Lower lobe of right lung (tissue), 2 donors: ENCODE results near the gene IFNL2. TPM values are rescaled to one million over a fixed set of nuclear protein-coding genes. Genes with fewer than 3 reads are reported as not detected.
A peak's percentile ranks its signal among the peaks of the same experiment; 100 is the strongest.
"Not testable (repeated sequence)": the region's sequence is repeated elsewhere in the genome, so short reads cannot be mapped to it uniquely, and the experiment has no call there.

Source experiments
- ATAC-seq, 2 donors: fragments of 200-7000 bp; cut with Tn5 transposase; one replicate each; pipeline ENCODE4 v1.9.1; 2020 to 2022; ENCODE audit warnings: mild to moderate bottlenecking in 2 of 2, moderate library complexity in 2 of 2
- DNase-seq: peaks from one replicate; pipeline ENCODE4 v3.0.0-alpha.2; 2020
- H3K27ac ChIP-seq: fragments of 200-600 bp; one replicate; pipeline ENCODE4 v1.8.0; 2022
- H3K27me3 ChIP-seq: fragments of 200-600 bp; one replicate; pipeline ENCODE4 v1.8.0; 2022; ENCODE audit warnings: low read depth
- H3K36me3 ChIP-seq: fragments of 200-600 bp; one replicate; pipeline ENCODE4 v1.8.0; 2022; ENCODE audit warnings: mild to moderate bottlenecking
- H3K4me1 ChIP-seq: fragments of 200-600 bp; one replicate; pipeline ENCODE4 v1.8.0; 2022
- H3K4me3 ChIP-seq: fragments of 200-600 bp; one replicate; pipeline ENCODE4 v1.8.0; 2022; ENCODE audit warnings: mild to moderate bottlenecking
- H3K9me3 ChIP-seq: fragments of 200-600 bp; one replicate; pipeline ENCODE4 v1.8.0; 2022
- intact Hi-C: fragments of 100-400 bp; cut with DNase I; formaldehyde crosslinking; loops from one replicate; pipeline ENCODE4 v1.11.0; 2022
- total RNA-seq: library from RNA; stranded (reverse); fragmentation: NEBNext Ultra II Directional; extraction: Animal tissue kit (Norgen Biotek cat#: 25700); gene quantifications from one replicate; pipeline ENCODE4 v1.2.1, GENCODE V29; 2021
- TF ChIP-seq, protein P1 (sequence below): fragments of 200-600 bp; IDR thresholded peaks from one replicate; pipeline ENCODE4 v1.8.0; 2022; ENCODE audit warnings: antibody characterized with exemption, mild to moderate bottlenecking
- donor health status: DM: no; HTN: yes; CAD: no; lungs with severe emphysema.

IFNL2 gene
- total RNA-seq, 1 donor from 2014 or later = not detected

DNA sequence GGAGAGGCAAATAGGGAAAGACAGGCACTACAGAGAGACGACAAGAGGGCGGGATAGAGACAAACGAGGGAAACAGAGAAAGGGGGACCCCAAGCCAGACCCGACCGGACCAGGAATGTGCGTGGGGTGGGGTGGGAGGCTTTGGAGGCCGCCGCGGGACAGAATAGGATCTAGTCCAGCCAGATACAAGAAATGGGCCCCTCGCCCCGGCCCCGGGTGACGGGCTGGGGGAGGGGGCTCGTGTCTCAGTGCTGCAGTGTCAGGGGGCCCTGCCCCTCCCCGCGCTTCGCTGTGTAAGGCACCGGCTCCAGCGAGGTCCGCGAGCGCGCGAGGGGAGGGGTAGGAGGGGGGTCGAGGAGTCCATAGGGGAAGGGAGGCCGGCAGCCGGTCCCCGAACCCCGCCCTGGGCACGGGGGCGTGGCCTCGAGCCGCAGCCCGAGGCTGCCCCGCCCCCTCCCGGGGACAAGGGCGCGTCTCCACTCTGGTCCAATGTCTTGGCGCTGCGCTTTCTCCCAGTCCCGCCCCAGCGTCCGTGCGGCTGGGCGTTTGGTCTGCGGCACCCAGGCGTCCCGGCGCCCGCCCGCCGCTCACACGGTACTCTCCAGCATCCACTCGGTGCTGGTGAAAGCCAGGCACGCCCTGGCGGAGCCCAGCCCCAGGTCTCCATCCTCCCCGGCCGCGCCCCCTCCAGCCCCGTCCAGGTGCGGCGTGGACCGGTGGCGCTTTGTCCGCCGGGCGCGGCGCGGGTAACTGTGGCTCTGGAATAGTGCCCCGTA, 39.0 kb downstream of the IFNL2 start:
- peak; percentile 88 to 94 for ATAC-seq
- H3K9me3 ChIP-seq = no peaks in the 10 kb centered on the region
- peaks cover 20% of the 10 kb centered on the region for H3K27me3 ChIP-seq
- intact Hi-C loops = no loop called here
- peak overlapping the region; percentile 34 for H3K4me3 ChIP-seq
- DNase-seq = peak; percentile 64
- no peak overlapping the region for H3K27ac ChIP-seq
- TF ChIP-seq, protein P1, sequence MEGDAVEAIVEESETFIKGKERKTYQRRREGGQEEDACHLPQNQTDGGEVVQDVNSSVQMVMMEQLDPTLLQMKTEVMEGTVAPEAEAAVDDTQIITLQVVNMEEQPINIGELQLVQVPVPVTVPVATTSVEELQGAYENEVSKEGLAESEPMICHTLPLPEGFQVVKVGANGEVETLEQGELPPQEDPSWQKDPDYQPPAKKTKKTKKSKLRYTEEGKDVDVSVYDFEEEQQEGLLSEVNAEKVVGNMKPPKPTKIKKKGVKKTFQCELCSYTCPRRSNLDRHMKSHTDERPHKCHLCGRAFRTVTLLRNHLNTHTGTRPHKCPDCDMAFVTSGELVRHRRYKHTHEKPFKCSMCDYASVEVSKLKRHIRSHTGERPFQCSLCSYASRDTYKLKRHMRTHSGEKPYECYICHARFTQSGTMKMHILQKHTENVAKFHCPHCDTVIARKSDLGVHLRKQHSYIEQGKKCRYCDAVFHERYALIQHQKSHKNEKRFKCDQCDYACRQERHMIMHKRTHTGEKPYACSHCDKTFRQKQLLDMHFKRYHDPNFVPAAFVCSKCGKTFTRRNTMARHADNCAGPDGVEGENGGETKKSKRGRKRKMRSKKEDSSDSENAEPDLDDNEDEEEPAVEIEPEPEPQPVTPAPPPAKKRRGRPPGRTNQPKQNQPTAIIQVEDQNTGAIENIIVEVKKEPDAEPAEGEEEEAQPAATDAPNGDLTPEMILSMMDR = no peak
- no peaks in the 10 kb centered on the region for H3K36me3 ChIP-seq
- no peaks in the 10 kb centered on the region for H3K4me1 ChIP-seq

DNA sequence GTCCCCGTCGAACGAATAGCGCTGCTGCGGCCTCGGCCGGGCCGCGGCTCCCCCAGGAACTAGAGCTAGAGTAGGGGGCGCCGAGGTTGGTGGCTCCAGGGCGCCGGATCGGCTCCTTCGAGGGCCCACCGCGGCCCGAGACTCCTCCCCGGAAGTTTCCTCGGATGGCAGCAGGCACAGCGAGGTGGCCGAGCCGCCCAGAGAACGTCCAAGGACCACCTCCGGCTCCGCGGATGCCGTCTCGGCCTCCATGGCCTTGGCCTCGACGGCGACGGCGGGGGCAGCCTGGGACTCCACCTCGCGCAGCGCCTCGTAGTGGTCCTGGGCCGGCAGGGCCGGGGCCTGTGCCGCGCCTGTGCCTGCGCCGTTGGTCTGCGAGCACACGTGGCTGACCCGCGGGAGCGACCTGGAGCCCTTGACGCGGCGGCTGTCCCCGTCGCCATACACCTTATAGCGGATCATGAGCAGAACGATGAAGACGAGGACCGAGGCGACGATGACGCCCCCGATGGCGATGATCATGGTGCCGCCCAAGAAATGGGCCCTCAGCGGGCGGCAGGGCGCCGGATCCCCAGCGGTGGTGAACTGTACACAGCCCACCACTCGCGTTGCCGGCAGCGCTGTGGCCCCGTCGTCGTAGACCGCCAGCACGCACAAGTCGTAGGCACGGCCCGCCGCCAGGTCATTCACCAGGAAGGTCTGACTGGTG, 39.8 kb downstream of the IFNL2 start:
- H3K27me3 ChIP-seq = peaks cover 20% of the 10 kb centered on the region
- no peaks in the 10 kb centered on the region for H3K36me3 ChIP-seq
- ATAC-seq = peak; percentile 40 to 41
- no peak overlapping the region for H3K27ac ChIP-seq
- H3K4me3 ChIP-seq = peak overlapping the region; percentile 34
- intact Hi-C loops = no loop called here
- TF ChIP-seq, protein P1 = no peak
- H3K4me1 ChIP-seq = no peaks in the 10 kb centered on the region
- DNase-seq = no peak
- no peaks in the 10 kb centered on the region for H3K9me3 ChIP-seq

DNA sequence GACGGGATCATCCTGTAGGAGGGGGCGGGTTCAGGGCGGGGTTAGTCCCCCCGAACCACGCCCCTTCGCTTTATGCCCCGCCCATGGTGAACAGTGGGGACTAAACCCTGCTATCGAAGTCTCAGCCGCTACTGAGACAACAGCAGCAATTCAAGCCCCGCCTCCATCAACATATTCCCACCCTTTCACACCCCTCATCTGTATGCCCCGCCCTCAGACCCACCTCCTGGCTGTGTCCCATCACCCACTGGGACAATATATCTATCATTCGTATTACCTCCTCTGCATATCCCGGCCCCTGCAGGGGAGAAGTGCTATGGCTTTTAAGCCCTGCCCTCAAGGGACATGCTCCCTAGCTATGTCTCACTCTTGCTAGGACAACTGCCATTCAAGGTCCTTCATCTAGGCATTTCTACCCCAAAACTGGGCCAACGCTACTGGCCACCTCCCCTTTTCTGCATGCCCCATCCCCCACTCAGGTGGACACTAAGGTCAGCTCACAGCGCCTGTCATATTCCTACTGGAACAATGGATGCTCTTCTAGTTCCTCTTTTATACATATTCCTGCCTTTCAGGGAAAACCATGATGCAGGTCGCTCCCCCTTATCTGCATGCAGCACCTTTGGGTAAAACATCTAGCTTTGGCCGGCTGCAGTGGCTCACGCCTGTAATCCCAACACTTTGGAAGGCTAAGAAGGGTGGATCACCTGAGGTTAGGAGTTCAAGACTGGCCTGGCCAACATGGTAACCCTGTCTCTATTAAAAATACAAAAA, 40.5 kb downstream of the IFNL2 start:
- ATAC-seq = peak in 1 of 2 donors; percentile 11
- Histone ChIP-seq H3K9me3 (no peaks in the 10 kb centered on the region), H3K27me3 (peaks cover 20% of the 10 kb centered on the region)

DNA sequence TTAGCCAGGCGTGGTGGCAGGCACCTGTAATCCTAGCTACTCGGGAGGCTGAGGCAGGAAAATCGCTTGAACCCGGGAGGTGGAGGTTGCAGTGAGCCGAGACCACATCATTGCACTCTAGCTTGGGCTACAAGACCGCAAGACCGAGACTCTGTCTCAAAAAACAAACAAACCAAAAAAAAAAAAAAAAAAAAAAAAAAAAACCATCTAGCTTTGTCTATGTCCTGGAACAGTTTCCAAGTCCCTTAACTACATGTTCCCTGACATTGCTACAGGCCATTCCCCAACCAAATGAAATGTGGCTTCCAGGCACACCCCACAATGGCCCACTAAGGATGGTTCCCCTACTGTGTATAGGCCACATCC, 41.1 kb downstream of the IFNL2 start:
- DNase-seq, H3K4me3 ChIP-seq, H3K9me3 ChIP-seq, H3K36me3 ChIP-seq, H3K4me1 ChIP-seq, H3K27ac ChIP-seq, ATAC-seq, intact Hi-C loops: not testable (repeated sequence)
- peaks cover 19% of the 10 kb centered on the region for H3K27me3 ChIP-seq

More for the DNA sequence above, 40.5 kb downstream of the IFNL2 start:
- Histone ChIP-seq H3K4me1 (no peaks in the 10 kb centered on the region), H3K36me3 (no peaks in the 10 kb centered on the region), H3K27ac (no peak overlapping the region), H3K4me3 (no peak overlapping the region)
- DNase-seq = no peak
- TF ChIP-seq, protein P1 = no peak
- intact Hi-C loops = no loop called here

DNA sequence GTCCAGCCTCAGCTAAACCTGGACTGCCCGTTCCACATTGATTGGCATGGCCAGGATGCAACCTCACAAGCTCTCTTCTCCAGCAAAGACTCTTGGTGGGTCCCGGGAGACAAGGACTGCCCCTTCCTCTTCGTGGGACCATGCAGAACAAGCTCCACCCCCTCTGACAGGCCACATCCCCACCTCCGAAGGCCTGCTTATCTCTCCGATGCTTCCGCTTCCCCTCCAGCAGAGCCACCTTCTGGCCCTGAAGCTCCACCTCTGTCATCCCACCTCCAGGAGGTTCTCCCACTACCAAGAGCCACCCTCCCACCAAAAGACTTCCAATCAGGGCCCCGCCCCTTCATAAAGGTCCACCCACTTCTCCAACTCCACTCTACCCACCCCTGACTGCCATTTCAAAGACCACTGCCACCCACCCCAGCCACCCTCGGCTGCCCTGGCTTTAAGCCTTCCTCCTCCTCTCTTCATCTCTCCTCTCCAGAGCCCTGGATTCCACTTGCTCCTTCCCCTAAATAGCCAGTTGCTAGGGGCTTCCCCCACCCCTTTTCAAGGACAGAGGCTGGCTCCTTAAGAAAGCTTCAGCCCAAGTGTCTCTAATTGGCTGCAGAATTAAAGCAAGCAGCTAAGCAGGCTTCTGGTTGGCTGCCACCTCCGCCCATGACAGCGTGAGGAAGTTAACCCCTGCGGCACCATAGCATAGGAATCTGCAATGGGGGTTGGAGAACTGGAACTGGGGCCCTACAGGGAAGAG, 42.5 kb downstream of the IFNL2 start:
- H3K9me3 ChIP-seq = no peaks in the 10 kb centered on the region
- H3K4me3 ChIP-seq = no peak overlapping the region
- TF ChIP-seq, protein P1 = no peak
- H3K36me3 ChIP-seq = no peaks in the 10 kb centered on the region
- ATAC-seq (no peak), DNase-seq (no peak)
- H3K27ac ChIP-seq = no peak overlapping the region
- intact Hi-C loops = no loop called here
- peaks cover 11% of the 10 kb centered on the region for H3K27me3 ChIP-seq
- H3K4me1 ChIP-seq = no peaks in the 10 kb centered on the region
